Nephron (organoid): Measurements from ENCODE around the gene P2RX7.

Experiments used
- H3K27ac Mint-ChIP-seq, 3 experiments: 2 replicates each; pipeline ENCODE4 v1.8.0; 2020; ENCODE audit warnings: mixed read lengths in 3 of 3, mild to moderate bottlenecking in 2 of 3, moderate library complexity in 1 of 3
- H3K27me3 Mint-ChIP-seq: 2 replicates; pipeline ENCODE4 v1.8.0; 2021; ENCODE audit warnings: low read depth, mild to moderate bottlenecking, moderate library complexity, mixed read lengths
- H3K36me3 Mint-ChIP-seq: 2 replicates; pipeline ENCODE4 v1.8.0; 2020; ENCODE audit warnings: low read depth, mixed read lengths
- H3K4me1 Mint-ChIP-seq: 2 replicates; pipeline ENCODE4 v1.8.0; 2020; ENCODE audit warnings: mixed read lengths
- H3K4me3 Mint-ChIP-seq, 3 experiments: 2 replicates each; pipeline ENCODE4 v1.8.0; 2020; ENCODE audit warnings: mild to moderate bottlenecking in 3 of 3, mixed read lengths in 3 of 3, moderate library complexity in 2 of 3
- H3K9me3 Mint-ChIP-seq: 2 replicates; pipeline ENCODE4 v1.8.0; 2020; ENCODE audit warnings: mixed read lengths
- CTCF ChIP-seq, 3 experiments: fragments of 200-600 bp; sonication (generic); IDR thresholded peaks; one replicate each; pipeline ENCODE4 v1.5.0; 2021; ENCODE audit warnings: antibody characterized with exemption in 3 of 3; ENCODE audit not compliant: unreplicated experiment in 3 of 3

The P2RX7 gene

GRCh38 chr12:121175383-121176119, 42.9 kb downstream of the P2RX7 start:
- no peaks in the 10 kb centered on the region for H3K4me1 Mint-ChIP-seq
- no peaks in the 10 kb centered on the region for H3K36me3 Mint-ChIP-seq
- H3K27ac Mint-ChIP-seq, result no peak overlapping the region
- peaks cover 8% of the 10 kb centered on the region for H3K27me3 Mint-ChIP-seq
- H3K9me3 Mint-ChIP-seq, result no peaks in the 10 kb centered on the region
- no peak overlapping the region for H3K4me3 Mint-ChIP-seq
- no peak for TF ChIP-seq CTCF (IDR thresholded peaks at IDR 0.05; ENCODE audit: unreplicated experiment in 3 of 3)

GRCh38 chr12:121176826-121177529, 44.3 kb downstream of the P2RX7 start:
- no peaks in the 10 kb centered on the region for H3K9me3 Mint-ChIP-seq
- H3K27ac Mint-ChIP-seq, result no peak overlapping the region
- no peaks in the 10 kb centered on the region for H3K36me3 Mint-ChIP-seq
- H3K27me3 Mint-ChIP-seq, result peaks cover 8% of the 10 kb centered on the region
- no peak for TF ChIP-seq CTCF (IDR thresholded peaks at IDR 0.05; ENCODE audit: unreplicated experiment in 3 of 3)
- no peaks in the 10 kb centered on the region for H3K4me1 Mint-ChIP-seq
- H3K4me3 Mint-ChIP-seq, result no peak overlapping the region

GRCh38 chr12:121181181-121181580, 48.5 kb downstream of the P2RX7 start:
- H3K4me3 Mint-ChIP-seq, result no peak overlapping the region
- no peaks in the 10 kb centered on the region for H3K4me1 Mint-ChIP-seq
- H3K9me3 Mint-ChIP-seq, result no peaks in the 10 kb centered on the region
- H3K36me3 Mint-ChIP-seq, result no peaks in the 10 kb centered on the region
- no peaks in the 10 kb centered on the region for H3K27me3 Mint-ChIP-seq
- no peak overlapping the region for H3K27ac Mint-ChIP-seq
- no peak for TF ChIP-seq CTCF (IDR thresholded peaks at IDR 0.05; ENCODE audit: unreplicated experiment in 3 of 3)

GRCh38 chr12:121182222-121182893, 49.7 kb downstream of the P2RX7 start:
- no peaks in the 10 kb centered on the region for H3K9me3 Mint-ChIP-seq
- no peak overlapping the region for H3K4me3 Mint-ChIP-seq
- no peaks in the 10 kb centered on the region for H3K36me3 Mint-ChIP-seq
- no peak overlapping the region for H3K27ac Mint-ChIP-seq
- no peaks in the 10 kb centered on the region for H3K27me3 Mint-ChIP-seq
- no peak for TF ChIP-seq CTCF (IDR thresholded peaks at IDR 0.05; ENCODE audit: unreplicated experiment in 3 of 3)
- no peaks in the 10 kb centered on the region for H3K4me1 Mint-ChIP-seq

GRCh38 chr12:121184425-121184824, 51.7 kb downstream of the P2RX7 start:
- H3K27ac Mint-ChIP-seq, result no peak overlapping the region
- H3K4me3 Mint-ChIP-seq, result no peak overlapping the region
- H3K4me1 Mint-ChIP-seq, result no peaks in the 10 kb centered on the region
- no peaks in the 10 kb centered on the region for H3K36me3 Mint-ChIP-seq
- no peaks in the 10 kb centered on the region for H3K27me3 Mint-ChIP-seq
- no peaks in the 10 kb centered on the region for H3K9me3 Mint-ChIP-seq
- TF ChIP-seq CTCF (IDR thresholded peaks at IDR 0.05; ENCODE audit: unreplicated experiment in 3 of 3), result no peak
